Body of pancreas (tissue), 4 donors: ENCODE data around the gene KRT15. TPM values are rescaled to one million over a fixed set of nuclear protein-coding genes. Genes with fewer than 3 reads are reported as not detected.

Source experiments
- ATAC-seq: fragments of 150-250 bp; one replicate; pipeline ENCODE4 v1.9.1; 2016
- DNase-seq, 4 donors: peaks; one replicate each; pipeline ENCODE4 v3.0.0-alpha.2; 2019
- H3K27ac ChIP-seq, 4 donors: fragments of 200-600 bp; sonication (generic); 1 replicate in 3 of 4; 2 replicates in 1 of 4; pipeline versions ENCODE4 v1.5.1 to v1.6.1; 2016 to 2019; ENCODE audit warnings: mild to moderate bottlenecking in 1 of 4, mixed read lengths in 1 of 4, moderate library complexity in 1 of 4
- H3K27me3 ChIP-seq, 2 donors: fragments of 200-600 bp; sonication (generic); one replicate each; pipeline ENCODE4 v1.6.0; 2016; ENCODE audit warnings: mild to moderate bottlenecking in 1 of 2
- H3K36me3 ChIP-seq, 2 donors: fragments of 200-600 bp; sonication (generic); replicated peaks in 1 of 2; 2 replicates each; pipeline ENCODE4 v1.5.1; 2016; ENCODE audit warnings: low read depth in 2 of 2; ENCODE audit not compliant: insufficient read depth in 1 of 2
- H3K4me1 ChIP-seq: fragments of 200-600 bp; sonication (generic); one replicate; pipeline ENCODE4 v1.6.0; 2016
- H3K4me3 ChIP-seq, 2 donors: fragments of 200-600 bp; sonication (generic); 1 replicate in 1 of 2; 2 replicates in 1 of 2; pipeline ENCODE4 v1.5.1; 2016 to 2019
- H3K9me3 ChIP-seq, 3 donors: fragments of 200-600 bp; sonication (generic); 1 replicate in 2 of 3; 2 replicates in 1 of 3; pipeline ENCODE4 v1.5.1; 2016
- CTCF ChIP-seq, 7 experiments: fragments of 450-650 bp in 4 of 7; fragments of 200-600 bp in 3 of 7; sonication (generic) in 3 of 7; IDR thresholded peaks; one replicate each; pipeline ENCODE4 v1.5.1; 2016 to 2019; ENCODE audit warnings: antibody characterized with exemption in 7 of 7
- POLR2A ChIP-seq, 3 donors: fragments of 450-650 bp; IDR thresholded peaks; one replicate each; pipeline ENCODE4 v1.6.1; 2016; ENCODE audit warnings: antibody characterized with exemption in 3 of 3, mild to moderate bottlenecking in 2 of 3
- WGBS, 2 donors: methylation state at CpG; one replicate each; pipeline ENCODE4 v1.1.5; 2017; 5-methylcytosine and 5-hydroxymethylcytosine counted together
- intact Hi-C: fragments of 100-400 bp; cut with DNase I; formaldehyde crosslinking; loops from one replicate; pipeline ENCODE4 v1.15.1; 2023
- total RNA-seq, 2 donors: library from RNA; depleted of rRNA; stranded (reverse); fragments of >200 nt; gene quantifications; one replicate each; pipeline ENCODE4 v1.1.0, GENCODE V29; 2016

KRT15 gene
- total RNA-seq, 2 donors from 2014 or later: 0.52 TPM; not detected in 1

GRCh38 chr17:41530062-41531048, 11.7 kb upstream of the KRT15 start:
- no peak for TF ChIP-seq POLR2A (IDR thresholded peaks at IDR 0.05)
- no peak for TF ChIP-seq CTCF (IDR thresholded peaks at IDR 0.05)
- H3K27me3 ChIP-seq: peaks cover 0 to 10% of the 10 kb centered on the region in 2 donors
- 50 to 55% methylated on average over 7 to 8 of the region's 8 CpGs for WGBS, 2 donors
- no peak for DNase-seq
- H3K36me3 ChIP-seq: no peaks in the 10 kb centered on the region
- intact Hi-C loops: no loop called here
- H3K4me1 ChIP-seq: peaks cover 22% of the 10 kb centered on the region
- H3K9me3 ChIP-seq: no peaks in the 10 kb centered on the region
- H3K27ac ChIP-seq: peak overlapping the region in 1 of 4 donors; percentile 45
- H3K4me3 ChIP-seq: no peak overlapping the region
- ATAC-seq: peak; percentile 28

GRCh38 chr17:41529491-41529915, 10.8 kb upstream of the KRT15 start:
- Histone ChIP-seq H3K27ac (peak overlapping the region in 1 of 4 donors; percentile 45), H3K9me3 (no peaks in the 10 kb centered on the region), H3K4me3 (no peak overlapping the region), H3K36me3 (no peaks in the 10 kb centered on the region), H3K4me1 (peaks cover 22% of the 10 kb centered on the region), H3K27me3 (peaks cover 0 to 10% of the 10 kb centered on the region in 2 donors)
- ATAC-seq (no peak), DNase-seq (no peak)
- TF ChIP-seq CTCF (IDR thresholded peaks at IDR 0.05): no peak
- TF ChIP-seq POLR2A (IDR thresholded peaks at IDR 0.05): no peak
- WGBS, 2 donors: 86 to 90% methylated on average over 5 of the region's 5 CpGs
- intact Hi-C loops: no loop called here

- peaks cover 22% of the 10 kb centered on the region for H3K4me1 ChIP-seq
- H3K36me3 ChIP-seq: no peaks in the 10 kb centered on the region
- H3K27me3 ChIP-seq: peaks cover 0 to 10% of the 10 kb centered on the region in 2 donors
- WGBS, 2 donors: 71 to 100% methylated on average over 1 to 10 of the region's 10 CpGs
- no peak for TF ChIP-seq POLR2A (IDR thresholded peaks at IDR 0.05)
- TF ChIP-seq CTCF (IDR thresholded peaks at IDR 0.05): no peak
- H3K27ac ChIP-seq: peak overlapping the region in 1 of 4 donors; percentile 85
- no peaks in the 10 kb centered on the region for H3K9me3 ChIP-seq
- no peak overlapping the region for H3K4me3 ChIP-seq
- no peak for DNase-seq
- no peak for ATAC-seq
- intact Hi-C loops: no loop called here
Observed at GRCh38 chr17:41528959-41529353, 10.3 kb upstream of the KRT15 start.

GRCh38 chr17:41527063-41528023, 8.7 kb upstream of the KRT15 start:
- peaks cover 0 to 10% of the 10 kb centered on the region in 2 donors for H3K27me3 ChIP-seq
- H3K36me3 ChIP-seq: no peaks in the 10 kb centered on the region
- intact Hi-C loops: no loop called here
- DNase-seq (peak; percentile 29 to 44 (median 38)), ATAC-seq (peak; percentile 41)
- H3K9me3 ChIP-seq: no peaks in the 10 kb centered on the region
- H3K4me1 ChIP-seq: peaks cover 25% of the 10 kb centered on the region
- H3K27ac ChIP-seq: peak overlapping the region; percentile 17 to 85 (median 76)
- TF ChIP-seq CTCF (IDR thresholded peaks at IDR 0.05): no peak
- TF ChIP-seq POLR2A (IDR thresholded peaks at IDR 0.05): no peak
- H3K4me3 ChIP-seq: peak overlapping the region in 1 of 2 donors; percentile 8
- WGBS, 2 donors: 17 to 24% methylated on average over 36 to 47 of the region's 62 CpGs
